Hypothalamus (tissue), 51 donors: ENCODE results near the gene CHCHD10.

ENCODE experiments used
- DNase-seq, 51 donors: peaks; one replicate each; lab custom pipeline; 2025; lab: John Stamatoyannopoulos, UW

CHCHD10 gene

DNA sequence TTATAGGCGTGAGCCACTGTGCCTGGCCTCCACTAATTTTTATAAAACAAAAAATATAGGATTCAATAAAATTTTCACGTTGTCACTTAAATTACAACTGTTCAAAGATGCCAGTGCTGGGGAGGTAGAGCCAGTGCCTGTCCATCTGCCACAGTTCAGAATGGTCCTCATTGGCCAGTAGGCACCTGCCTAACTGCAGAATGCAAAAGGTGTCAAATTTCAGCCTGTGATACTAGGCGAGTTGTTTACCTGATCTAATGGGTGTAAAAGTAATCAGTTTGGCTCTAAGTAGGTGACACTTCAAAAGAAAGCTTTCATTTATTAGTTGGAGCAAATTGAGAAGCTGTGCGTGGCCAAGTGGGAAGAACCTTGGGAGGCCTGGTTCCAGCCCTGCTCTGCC is 21.3 kb upstream of the CHCHD10 start:
- DNase-seq: no peak

- DNase-seq: no peak
Measured at GRCh38 chr22:23787910-23788309, 20.1 kb upstream of the CHCHD10 start.

GRCh38 chr22:23787600-23787896 is 19.8 kb upstream of the CHCHD10 start:
- no peak for DNase-seq

DNA sequence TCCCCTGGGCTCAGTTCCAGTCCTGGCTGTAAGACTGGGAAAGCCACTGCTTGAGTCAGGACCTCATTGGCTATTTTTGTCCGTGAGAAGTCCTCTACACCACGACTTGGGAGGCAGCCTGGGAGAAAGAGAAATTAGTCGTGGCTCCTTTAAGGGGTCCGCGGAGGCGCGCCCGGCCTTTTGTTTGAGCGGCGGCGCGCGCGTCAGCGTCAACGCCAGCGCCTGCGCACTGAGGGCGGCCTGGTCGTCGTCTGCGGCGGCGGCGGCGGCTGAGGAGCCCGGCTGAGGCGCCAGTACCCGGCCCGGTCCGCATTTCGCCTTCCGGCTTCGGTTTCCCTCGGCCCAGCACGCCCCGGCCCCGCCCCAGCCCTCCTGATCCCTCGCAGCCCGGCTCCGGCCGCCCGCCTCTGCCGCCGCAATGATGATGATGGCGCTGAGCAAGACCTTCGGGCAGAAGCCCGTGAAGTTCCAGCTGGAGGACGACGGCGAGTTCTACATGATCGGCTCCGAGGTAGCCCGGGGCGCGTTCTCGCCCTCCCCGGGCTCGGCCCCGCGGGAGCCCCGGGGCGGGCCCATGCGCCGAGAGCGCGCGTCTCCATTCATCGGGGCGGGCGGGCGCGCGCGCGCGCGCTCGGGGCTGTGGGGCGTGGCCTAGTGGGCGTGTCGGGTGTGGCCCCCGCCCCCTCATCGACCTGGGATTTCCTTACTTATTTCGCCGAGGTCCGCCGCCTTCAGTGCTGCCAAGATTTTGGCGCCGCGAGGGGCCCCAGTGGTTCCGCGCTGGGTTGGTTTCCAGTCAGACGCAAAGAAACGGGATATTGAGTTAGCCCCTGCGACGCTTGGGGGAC is 19.2 kb upstream of the CHCHD10 start, which contains the start of gene SMARCB1:
TSS of gene SMARCB1 (plus strand) at position 215 of the 848 bp plus-strand sequence. CDS start at position 419, 204 bp downstream.
- DNase-seq: peak in 49 of 51 donors; percentile 28 to 88 (median 70)

DNA sequence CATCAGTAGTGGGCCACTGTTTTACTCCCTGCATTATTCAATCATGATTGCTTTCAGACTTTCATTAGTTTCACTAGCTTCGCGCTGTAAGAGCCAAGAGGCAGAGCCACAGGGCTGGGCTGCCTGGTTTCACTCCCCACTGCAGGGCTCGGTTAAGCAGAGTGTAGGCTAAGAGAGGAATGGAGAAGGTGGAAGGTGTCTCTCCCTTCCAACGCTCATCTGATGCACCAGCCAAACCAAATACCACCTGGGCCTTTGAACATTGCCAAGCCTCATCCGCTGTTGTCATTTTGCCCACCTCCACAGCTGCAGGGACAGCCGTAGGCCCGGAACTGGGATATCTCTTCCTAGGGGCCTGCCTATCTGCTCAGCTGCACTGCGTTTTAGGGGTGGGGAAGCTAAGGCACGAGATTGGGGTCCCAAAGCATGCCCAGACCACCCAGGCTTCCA is 18.5 kb upstream of the CHCHD10 start:
- peak in 1 of 51 donors; percentile 53 for DNase-seq

- no peak for DNase-seq
Measured at GRCh38 chr22:23784215-23784732, 16.5 kb upstream of the CHCHD10 start.

GRCh38 chr22:23783265-23784150 is 15.7 kb upstream of the CHCHD10 start:
- DNase-seq: no peak

GRCh38 chr22:23782703-23783102 is 14.9 kb upstream of the CHCHD10 start:
- DNase-seq: no peak

- no peak for DNase-seq
Measured at GRCh38 chr22:23782252-23782651, 14.5 kb upstream of the CHCHD10 start.

- peak in 4 of 51 donors; percentile 10 to 31 (median 24) for DNase-seq
Measured at GRCh38 chr22:23781511-23782183, 13.9 kb upstream of the CHCHD10 start.

- DNase-seq: peak in 49 of 51 donors; percentile 12 to 92 (median 69)
Measured at GRCh38 chr22:23781065-23781464, 13.3 kb upstream of the CHCHD10 start.

DNA sequence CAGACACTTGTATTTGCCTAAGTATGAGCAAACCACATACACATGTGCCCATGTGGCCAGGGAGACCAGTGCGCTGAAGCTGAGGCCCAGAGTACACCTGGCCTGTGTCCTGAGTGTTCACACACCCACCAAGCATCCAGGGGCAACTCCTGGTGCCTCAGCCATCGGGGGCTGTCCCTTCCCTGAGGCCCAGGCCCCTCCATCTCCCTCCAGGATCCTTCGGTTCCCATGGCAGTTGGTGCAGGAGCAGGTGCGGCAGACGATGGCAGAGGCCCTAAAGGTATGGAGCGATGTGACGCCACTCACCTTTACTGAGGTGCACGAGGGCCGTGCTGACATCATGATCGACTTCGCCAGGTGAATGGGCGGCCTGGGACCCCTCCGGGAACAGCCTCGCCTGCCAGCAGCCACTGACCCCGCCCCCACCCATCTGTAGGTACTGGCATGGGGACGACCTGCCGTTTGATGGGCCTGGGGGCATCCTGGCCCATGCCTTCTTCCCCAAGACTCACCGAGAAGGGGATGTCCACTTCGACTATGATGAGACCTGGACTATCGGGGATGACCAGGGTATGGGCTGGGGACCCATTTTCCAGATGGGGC is 12.5 kb upstream of the CHCHD10 start:
- no peak for DNase-seq

- no peak for DNase-seq
Measured at GRCh38 chr22:23779731-23780130, 12.0 kb upstream of the CHCHD10 start.

- no peak for DNase-seq
Measured at GRCh38 chr22:23779083-23779482, 11.3 kb upstream of the CHCHD10 start.

DNA sequence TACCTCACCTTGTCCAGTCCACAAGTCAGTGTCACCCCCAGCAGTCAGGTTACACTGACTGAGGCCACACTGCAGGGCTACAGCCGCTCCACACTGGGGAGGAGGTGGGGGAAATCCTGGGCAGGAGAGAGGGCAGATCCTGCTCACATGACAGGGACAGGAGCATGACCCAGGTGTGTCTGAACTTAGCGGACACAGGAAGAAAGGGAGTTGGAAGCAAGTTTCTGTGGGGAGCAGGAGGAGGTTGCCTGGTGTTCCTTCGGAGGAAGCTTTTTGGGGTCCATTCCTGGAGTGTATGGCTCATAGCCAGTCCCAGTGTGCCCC is 10.8 kb upstream of the CHCHD10 start:
- DNase-seq: no peak

DNA sequence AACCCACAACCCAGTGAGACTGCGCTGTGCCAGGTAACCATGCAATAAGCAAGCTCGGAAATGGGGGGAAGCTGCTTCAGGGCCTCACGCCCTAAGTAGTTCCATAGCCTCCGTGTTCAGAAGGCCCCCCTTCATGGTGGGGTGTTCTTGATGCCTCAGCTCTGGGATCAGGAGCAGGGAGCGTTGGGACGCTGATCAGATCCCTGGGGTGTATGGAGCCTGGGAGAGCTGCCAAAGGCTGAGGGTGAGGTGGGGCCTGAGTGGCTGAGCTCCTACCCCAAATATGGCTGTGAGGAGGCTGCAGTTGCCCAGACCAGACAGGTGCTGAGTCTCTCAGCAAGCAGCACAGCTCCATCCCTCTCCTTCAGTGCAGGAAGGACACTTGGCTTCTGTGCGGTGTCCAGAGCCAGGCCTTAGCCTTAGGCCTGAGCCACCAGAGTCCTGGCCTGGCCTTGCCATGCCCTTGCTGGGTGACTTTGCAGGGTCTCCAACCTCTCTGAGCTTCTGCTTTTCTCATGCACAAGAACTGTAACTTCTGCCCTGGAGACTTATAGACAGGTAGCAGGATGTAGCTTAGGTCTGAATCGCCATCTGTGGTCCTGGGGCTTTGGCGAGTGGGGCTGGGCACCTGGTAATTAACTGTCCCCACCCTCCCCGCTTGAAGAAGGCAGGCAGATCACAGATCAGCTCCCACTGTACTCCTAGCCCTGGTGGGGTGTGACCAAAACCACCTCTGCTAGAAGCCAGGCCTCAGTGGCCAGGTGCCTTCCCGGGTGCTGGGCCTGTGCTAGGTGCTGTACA is 10.2 kb upstream of the CHCHD10 start:
- DNase-seq: no peak

DNA sequence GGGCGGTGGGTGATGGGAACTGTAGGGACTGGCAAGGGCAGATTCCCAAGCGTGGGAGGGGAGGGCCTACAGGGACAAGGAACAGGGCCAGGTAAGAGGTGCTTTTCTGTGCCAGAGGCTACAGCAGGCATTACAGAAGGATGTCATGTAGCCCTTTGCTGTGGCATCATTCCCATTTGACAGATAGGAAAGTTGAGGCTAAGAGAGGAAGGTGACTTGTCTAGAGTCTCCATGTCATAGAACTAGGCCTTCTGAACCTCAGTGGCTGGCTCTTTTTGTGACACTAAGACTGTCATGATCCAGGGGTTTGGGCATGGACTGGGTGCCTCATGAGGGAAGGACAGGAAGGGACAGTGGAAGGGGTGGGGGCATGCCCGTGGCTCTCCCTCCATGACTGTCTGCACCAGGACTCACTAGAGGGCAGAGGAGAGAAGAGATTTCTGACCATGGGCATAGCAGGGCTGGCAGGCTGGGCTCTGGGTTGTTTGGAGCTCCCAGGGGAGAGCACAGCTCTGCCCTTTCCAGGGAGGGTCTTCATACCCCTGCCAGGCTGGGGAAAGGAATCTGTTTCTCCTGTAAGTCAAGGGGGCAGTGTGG is 8.1 kb upstream of the CHCHD10 start:
- DNase-seq: no peak

DNA sequence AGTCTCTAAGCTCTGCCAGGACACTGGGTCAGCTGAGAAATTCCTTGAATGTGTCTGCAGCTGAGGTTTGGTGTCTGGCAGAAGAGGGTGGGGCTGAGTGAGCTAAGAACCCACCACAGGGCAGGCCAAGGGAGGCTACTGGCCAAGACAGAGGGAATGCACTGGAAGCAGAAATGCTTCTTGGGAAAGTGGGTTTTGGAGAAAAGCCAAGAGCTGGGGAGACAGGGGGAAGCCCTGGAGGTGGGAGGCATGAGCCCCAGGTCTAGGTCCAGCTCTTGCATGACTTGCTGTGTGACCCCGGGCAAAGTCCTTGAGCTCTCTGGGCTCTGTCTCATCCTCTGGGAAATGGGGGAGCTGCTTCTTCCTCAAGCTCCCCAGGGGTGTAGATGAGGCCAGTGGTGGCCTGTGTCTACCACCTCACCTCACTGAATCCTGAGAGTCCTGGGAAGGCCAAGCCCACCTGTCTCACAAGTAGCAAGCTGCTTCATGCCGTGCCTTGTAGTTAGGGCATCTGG is 7.2 kb upstream of the CHCHD10 start:
- DNase-seq: no peak
